Inferior parietal cortex (tissue), 1 donor: ENCODE results near the gene LHPP.
A peak's percentile ranks its signal among the peaks of the same experiment; 100 is the strongest.
"Not testable (repeated sequence)": the region's sequence is repeated elsewhere in the genome, so short reads cannot be mapped to it uniquely, and the experiment has no call there.

ENCODE experiments used
- DNase-seq: peaks from one replicate; pipeline ENCODE4 v3.0.0-alpha.2; 2016; ENCODE audit errors: extremely low spot score

LHPP gene, protein sequence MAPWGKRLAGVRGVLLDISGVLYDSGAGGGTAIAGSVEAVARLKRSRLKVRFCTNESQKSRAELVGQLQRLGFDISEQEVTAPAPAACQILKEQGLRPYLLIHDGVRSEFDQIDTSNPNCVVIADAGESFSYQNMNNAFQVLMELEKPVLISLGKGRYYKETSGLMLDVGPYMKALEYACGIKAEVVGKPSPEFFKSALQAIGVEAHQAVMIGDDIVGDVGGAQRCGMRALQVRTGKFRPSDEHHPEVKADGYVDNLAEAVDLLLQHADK

DNA sequence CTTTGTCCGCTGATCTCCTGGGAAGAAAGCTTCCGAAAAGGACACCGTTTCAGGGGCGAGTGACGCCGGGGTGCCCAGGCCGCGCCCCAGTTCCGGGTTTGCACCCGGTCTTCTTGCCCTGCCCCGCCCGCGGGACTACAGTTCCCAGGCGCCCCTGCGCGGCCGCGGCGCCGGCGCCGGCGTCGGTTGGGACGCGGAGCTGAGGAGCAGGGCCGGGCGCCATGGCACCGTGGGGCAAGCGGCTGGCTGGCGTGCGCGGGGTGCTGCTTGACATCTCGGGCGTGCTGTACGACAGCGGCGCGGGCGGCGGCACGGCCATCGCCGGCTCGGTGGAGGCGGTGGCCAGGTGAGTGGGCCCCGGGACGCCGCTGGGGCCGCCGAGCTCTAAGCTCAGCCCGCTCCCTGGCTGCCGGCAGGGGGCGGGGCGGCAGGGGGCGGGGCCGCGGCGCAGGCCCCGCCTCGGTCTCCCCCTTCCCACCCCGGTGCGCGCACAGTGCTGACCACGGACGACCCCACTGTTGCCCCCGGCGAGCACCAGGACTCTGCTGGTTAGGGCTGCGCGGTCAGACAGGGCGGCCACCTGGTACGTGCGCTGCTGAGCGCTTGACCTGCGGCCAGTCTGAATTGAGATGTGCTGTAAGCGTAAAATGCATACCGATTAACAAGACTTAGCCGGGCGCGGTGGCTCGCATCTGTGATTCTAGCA, at the start of gene LHPP:
TSS of gene LHPP (plus strand) at position 182 of the 706 bp plus-strand sequence. CDS start at position 222, 40 bp downstream.
- DNase-seq = peak; percentile 87

DNA sequence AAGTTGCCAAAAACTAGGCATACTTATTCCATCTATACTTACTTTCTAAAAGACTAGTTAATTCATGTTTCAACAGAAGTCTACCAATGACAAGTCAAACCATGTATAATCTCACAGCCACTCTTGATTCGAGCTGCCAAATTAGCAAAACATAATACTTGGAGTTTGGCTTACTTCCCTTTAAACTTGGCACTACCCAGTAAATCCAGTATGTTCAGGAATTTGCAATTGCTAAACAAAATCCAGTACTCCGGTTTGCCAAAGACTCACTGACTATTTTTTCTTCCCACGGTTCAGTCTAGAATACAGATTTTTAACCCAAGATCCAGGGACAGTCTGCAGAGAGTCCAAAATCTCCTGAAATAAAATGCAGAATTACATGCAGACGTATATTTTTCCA, 47.5 kb upstream of the LHPP start:
- peak; percentile 35 for DNase-seq

DNA sequence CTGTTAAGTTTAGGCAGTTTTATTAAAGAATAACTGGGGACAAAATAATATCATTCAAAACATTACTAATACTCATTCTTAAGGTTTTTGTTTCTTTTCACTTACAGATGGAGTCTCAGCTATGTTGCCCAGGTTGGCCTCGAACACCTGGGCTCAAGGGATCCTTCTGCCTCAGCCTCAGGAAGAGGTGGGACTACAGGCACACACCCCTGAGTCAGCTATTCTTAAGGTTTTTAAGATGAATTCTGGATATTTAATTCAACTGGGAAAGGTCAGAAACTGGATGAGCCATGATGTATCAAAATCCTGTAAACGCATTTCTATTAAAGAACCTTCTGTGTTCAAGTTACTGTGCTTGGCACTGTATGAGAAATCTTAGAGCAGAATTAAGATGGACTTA, 46.4 kb upstream of the LHPP start:
- no peak for DNase-seq

DNA sequence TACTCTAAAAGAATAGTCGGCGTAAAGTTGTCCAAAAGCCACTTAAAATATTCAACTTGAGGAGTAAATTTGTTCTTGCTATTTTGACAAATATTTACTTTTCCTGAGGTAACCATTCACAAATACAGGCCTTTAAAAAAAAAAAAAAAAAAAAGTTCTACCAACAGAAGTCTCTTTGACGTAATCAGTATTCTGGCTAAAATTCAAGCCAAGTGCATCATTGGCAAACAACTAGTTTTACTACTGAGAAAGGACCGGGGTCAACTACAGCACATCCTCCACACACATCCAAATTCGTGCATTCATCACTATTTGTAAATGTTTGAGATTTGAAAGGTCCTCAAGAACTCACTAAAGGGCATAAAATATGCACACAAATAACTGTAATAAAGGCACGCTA, 44.9 kb upstream of the LHPP start:
- peak; percentile 20 for DNase-seq

DNA sequence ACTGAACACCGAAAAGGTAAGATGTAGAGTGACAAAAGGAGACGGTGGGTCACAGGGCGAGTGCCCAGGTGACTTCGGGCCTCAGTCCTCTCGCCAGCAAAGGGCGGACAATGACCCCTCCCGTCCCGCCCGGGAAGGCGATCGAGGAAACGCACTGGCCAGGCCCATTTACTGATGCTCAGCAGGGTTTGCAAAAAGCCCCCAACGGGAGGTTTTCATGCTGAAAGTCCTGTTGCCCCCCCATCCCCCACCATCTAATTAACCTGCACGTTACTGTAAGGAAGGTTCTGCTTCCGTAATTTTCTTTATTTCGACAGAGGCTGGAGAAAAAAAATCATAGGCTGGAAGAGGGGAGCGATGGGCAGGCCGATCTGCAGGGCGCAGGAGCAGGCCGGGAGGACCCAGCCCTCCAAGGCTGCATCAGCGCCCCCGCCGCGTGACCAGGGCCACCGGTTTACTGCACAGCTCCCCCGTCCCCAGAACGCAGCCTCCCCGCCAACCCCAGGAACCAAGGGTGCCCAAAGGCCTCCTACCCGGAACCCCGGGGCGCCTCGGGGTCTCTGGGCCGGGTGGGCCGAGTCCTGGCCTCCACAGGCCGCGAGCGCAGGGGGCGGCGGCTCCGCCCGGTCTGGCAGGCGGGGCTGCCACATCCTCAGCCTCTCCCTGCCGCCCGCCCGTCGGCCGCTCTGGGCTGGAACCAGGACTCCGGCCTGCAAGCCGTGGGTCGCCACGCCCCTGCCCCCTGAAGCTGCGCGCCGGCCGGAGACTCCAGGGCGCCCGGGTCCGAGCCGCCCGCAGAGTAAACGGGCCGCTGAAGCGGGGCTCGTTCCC, 43.5 kb upstream of the LHPP start:
- peak; percentile 28 for DNase-seq

DNA sequence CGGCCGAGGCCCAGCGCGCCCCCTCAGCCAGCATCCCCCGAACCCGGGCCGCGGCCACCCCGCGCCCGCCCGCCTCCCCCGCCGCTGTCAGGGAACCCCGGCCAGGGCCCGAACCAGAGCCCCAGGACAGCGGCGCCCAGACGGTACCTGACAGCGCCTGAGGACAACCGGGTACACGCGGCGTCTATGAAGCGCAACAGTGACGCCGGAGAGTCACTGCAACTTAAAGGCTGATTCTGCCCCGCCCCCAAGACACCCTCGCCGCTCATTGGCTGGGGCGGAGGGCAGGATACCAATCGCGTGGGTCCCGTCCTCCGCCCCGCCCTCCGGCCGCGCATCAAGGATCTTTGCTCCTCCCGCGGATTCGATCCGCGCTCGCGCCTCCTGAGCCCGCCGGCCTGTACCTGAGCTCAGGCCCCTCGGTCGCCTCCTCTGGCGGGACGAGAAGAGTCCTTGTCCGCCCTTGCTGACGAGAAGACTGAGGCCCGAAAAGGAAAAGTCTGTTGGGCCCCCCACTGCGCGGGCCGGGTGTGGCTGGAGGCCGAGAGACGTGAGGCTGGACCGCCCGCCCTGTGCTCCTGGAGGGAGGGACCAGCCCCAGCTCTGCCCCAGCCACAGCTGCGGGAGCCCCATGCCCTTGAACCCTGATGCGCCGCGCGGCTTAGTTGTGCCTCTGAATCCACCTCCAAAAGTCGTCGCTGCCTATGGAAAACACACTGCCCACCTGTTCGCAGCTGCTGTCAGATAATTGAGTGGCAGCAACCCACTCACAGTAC, 42.7 kb upstream of the LHPP start, which contains the start of gene OAT:
TSS of gene OAT (minus strand) at position 198 of the 776 bp plus-strand sequence. CDS start 6,752 bp downstream, outside the sequence.
- peak; percentile 97 for DNase-seq

DNA sequence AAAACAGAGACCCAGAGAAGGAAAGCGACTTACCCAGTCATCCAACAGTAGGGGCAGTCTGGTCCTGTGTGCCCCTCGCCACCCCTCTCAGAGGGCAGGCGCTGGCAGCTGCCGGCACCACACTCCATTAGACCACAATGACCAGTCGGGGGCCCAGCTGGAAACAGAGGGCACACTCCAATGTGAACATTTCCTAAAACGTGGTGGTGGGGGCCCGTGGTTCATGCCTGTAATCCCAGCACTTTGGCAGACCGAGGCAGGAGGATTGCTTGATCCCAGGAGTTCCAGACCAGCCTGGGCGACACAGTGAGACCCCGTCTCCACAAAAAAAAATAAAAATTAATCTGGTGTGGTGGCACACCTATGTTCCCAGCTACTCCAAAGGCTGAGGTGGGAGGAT, 42.0 kb upstream of the LHPP start:
- DNase-seq = no peak

DNA sequence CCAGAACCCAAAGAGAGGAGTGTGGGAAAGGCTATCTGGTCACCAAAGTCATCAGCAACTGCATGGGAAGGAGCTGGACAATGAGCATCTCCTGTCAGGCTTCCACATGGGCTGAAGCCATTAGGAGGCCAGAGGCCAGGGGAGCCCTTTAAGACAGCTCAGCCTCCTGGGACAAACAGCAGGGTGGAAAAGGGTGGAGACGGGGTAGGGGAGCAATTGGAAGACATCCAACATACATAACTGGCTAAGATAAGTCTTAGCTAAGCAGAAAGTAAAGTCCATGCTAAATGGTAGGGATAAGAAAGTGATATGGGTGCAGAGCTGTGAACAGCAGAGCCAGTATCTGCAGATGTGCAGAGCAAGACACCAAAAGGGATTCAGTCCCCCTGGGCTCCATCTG, 41.4 kb upstream of the LHPP start:
- DNase-seq = no peak

DNA sequence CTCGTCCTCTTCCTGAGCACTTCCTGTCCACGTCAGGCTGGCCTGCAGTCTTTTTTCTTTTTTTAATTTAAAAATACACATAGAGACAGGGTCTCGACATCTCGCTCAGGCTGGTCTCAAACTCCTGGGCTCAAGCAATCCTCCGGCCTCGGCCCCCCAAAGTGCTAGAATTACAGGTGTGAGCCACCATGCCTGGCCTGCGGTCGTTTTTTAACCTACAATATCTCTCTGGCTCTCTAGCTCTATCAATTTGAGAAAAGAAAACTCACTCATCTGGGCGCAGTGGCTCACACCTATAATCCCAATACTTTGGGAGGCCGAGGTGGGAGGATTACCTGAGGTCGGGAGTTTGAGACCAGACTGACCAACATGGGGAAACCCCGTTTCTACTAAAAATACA, 38.9 kb upstream of the LHPP start:
- DNase-seq = no peak

DNA sequence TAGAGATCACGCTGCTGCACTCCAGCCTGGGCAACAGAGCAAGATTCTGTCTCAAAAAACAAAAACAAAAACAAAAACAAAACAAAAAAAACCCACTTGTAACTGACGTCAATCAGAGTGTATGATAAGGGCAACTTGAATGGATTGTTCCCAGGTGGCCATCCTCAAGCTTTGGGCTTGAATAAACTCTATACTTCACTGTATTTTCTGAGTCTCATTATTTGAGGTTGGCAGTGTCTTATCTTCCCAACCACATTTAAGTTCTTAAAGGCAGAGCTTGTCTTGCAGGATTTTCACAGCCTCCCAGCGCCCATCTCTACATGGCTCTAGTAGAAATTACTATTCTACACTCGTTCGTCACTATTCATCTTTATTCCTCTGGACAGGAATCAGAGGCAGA, 37.8 kb upstream of the LHPP start:
- no peak for DNase-seq

DNA sequence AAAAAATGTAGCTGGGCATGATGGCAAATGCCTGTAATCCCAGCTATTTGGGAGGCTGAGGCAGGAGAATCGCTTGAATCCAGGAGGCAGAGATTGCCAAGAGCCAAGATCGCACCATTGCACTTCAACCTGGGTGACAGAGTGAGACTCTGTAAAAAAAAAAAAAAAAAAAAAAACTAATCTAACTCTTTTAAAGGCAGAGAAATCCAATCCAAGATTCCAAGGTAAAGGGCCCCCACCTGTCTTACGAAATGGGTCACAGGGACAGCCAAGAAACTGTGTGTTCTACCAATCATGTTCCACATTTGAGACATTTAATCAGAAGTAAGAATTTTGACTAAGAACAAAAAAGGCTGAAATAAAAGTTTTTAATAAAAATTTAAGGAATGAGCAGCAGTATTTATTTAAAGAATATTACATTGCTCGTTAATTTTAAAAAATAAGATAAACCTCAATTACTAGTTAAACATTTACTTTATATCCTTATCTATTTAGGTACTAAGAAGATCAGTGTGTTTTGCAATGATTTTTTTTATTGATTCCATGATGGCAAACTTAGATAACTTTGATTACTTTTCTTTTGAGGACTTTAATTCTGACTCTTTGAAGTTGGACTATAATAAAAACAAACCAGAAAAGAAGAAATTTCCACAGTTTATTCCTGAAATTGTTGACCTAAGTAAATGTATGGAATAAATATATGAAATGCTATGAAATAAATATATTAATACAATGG, 36.2 kb upstream of the LHPP start:
- DNase-seq = no peak

DNA sequence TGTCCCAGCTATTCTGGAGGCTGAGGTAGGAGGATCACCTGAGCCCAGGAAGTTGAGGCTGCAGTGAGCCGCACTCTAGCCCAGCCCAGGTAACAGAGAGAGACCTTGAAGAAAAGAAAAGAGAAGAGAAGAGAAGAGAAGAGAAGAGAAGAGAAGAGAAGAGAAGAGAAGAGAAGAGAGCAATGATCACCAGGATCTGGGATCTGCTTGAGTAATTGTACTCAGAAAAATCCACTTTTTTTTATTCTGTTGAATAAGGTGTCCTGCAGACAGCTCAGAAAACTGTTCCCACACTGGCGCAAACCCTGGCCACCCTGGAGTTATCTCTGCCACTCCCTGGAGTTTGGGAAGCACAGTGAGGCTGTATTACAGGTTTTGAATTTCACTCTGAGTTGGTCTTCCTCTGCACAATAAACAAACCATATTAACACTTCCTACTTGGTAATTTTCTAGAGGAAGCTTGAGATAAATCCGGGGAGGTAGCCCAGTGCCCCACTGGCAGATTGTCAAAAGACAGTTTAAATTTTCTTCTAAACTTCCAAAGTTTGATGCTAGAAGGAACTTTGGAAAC, 33.3 kb upstream of the LHPP start:
- DNase-seq = no peak

DNA sequence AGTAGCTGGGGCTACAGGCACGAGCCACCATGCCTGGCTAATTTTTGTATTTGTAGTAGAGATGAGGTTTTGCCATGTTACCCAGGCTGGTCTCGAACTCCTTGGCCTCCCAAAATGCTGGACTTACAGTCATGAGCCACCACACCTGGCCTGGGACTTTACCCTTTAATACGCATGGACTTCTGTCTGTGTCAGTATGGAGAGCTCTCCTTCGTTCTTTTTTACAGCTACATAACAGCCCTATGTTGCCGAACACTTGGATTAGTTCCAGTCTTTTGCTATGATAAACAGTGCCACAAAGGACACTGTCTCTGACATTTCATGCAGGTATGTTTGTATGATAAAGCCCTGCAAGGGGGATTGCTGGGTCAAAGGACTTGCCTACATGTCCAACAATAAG, 32.0 kb upstream of the LHPP start:
- no peak for DNase-seq

DNA sequence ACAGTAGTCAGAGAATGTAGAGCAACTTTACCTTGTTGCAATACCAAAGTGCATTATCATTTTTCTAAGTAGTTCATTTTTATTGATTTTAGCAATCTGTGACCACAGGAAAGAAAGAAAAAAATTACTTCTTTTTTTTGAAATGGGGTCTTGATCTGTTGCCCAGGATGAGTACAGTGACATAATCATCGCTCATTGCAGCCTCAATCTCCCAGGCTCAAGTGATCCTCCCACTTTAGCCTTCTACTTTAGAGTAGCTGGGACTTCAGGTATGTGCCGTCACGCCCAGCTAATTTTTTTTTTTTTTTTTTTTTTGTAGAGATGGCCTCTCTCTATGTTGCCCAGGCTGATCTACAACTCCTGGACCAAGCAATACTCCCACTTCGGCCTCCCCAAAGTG, 31.5 kb upstream of the LHPP start:
- no peak for DNase-seq

DNA sequence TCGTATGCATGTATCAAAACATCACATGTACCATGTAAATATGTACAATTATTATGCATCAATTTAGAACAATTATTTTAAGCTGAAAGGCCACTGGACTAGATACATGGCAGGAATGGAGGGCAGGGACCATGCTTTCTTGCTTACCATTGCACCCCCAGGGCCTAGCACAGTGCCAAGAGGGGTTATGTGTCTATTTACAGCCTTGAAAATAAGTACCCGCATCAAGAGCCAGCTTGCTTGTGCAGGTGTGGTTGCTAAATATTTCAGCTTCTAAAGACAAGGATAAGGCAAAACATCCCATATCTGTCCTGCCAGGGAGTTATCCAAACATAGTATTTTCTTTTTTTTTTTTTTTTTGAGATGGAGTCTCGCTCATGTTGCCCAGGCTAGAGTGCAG, 28.2 kb upstream of the LHPP start:
- DNase-seq = no peak

DNA sequence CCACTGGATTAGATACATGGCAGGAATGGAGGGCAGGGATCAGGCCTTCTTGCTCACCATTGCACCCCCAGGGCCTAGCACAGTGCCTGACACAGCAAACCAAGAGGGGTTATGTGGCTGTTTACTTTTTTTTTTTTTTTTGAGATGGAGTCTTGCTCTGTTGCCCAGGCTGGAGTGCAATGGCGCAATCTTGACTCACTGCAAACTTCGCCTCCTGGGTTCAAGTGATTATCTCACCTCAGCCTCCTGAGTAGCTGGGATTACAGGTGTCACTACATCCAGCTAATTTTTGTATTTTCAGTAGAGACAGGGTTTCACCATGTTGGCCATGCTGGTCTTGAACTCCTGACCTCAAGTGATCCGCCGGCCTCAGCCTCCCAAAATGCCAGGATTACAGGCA, 25.9 kb upstream of the LHPP start:
- DNase-seq = not testable (repeated sequence)

DNA sequence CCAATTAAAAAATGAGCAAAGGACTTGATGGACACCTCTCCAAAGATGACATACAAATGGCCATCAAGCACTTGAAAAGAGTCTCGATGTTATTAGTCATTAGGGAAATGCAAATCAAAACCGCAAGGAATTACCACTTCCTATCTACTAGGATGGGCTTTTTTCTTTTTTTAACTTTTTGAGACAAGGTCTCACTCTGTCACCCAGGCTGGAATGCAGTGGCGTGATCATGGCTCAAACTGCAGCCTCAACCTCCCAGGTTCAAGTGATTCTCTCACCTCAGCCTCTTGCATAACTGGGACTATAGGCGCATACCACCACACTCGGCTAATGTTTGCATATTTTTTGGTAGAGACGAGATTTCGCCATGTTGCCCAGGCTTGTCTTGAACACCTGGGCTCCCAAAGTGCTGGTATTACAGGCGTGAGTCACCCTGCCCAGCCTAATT, 25.4 kb upstream of the LHPP start:
- no peak for DNase-seq

DNA sequence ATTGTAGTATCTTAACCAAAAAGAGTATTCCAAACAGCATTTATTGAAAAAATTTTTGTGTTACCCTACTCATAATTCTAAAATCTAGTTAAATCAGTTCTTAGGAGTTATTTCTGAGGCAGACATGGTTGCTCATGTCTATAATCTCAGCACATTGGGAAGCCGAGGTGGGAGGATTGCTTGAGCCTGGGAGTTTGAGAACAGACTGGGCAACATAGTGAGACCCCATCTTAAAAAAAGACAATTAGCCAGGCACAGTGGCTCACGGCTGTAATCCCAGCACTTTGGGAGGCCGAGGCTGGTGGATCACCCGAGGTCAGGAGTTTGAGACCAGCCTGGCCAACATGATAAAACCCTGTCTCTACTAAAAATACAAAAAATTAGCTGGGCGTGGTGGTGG, 19.9 kb upstream of the LHPP start:
- DNase-seq = not testable (repeated sequence)

DNA sequence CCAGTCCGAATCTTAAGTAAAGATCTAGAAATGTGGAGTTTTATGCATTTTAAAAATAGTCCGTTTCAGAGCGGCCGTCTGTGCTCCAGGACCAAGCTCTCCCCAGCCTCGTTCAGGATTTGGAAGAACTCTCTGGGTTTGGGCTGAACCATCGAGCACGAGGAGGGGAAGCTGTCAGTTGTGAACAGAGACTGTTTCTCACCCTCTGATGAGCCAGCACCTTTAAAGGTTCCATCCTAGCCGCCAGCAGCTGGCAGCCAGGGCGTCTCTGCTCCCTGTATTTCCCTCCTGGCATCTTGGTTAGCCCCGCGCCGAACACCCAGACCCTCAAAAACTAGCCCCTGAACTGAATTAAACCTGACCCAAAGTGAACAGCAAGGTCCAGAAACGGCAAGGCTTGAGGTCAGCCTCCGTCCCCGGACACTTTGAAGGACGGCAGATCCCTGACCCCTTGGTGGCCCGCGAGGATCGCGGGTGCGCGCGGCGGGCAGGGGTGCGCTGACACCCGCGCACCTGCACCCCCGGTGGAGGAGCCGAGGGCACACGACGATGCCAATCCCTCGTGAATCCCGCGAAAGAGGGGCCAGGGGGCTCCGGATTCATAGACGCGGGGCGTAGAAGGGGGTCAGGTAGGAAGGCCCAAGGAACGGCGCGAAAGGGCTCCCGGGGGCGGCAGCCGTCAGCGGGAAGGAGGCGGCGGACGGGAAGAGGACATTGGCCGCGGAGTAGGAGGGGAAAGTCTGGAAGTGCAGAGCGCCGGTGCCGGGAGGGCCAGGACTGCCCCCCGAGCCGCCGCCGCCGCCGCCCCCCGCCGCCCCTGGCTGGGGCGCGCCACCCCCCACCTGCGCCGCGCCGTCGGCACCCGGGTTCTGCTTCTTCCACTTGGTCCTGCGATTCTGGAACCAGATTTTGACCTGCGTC, 14.5 kb upstream of the LHPP start:
- DNase-seq = no peak
